Neural progenitor cell (in vitro differentiated cells): Measurements from ENCODE around the gene TRPC1.

Source experiments
- CTCF ChIP-seq: fragments of 200-600 bp; sonication (generic); IDR thresholded peaks from 2 replicates; pipeline ENCODE4 v1.5.1; 2017; ENCODE audit warnings: antibody characterized with exemption, mild to moderate bottlenecking
- EZH2 ChIP-seq: fragments of 200-600 bp; sonication (generic); IDR thresholded peaks from 2 replicates; pipeline ENCODE4 v1.6.1; 2017; ENCODE audit warnings: antibody characterized with exemption, mild to moderate bottlenecking, moderate library complexity
- EZH2phosphoT487 ChIP-seq: fragments of 200-600 bp; sonication (generic); IDR thresholded peaks from 2 replicates; pipeline ENCODE4 v1.6.1; 2017; ENCODE audit warnings: antibody characterized with exemption

GRCh38 chr3:142839831-142840230 is 116.0 kb downstream of the TRPC1 start:
- TF ChIP-seq CTCF (no peak), EZH2 (no peak), EZH2phosphoT487 (no peak)
